Measurements from ENCODE around the gene KIF25. TPM values are rescaled to one million over a fixed set of nuclear protein-coding genes. Genes with fewer than 3 reads are reported as not detected.

Gene KIF25
- total and polyA plus RNA-seq, 9 donors: 0.32 to 1.2 (median 0.74) TPM; not detected in 4

DNA sequence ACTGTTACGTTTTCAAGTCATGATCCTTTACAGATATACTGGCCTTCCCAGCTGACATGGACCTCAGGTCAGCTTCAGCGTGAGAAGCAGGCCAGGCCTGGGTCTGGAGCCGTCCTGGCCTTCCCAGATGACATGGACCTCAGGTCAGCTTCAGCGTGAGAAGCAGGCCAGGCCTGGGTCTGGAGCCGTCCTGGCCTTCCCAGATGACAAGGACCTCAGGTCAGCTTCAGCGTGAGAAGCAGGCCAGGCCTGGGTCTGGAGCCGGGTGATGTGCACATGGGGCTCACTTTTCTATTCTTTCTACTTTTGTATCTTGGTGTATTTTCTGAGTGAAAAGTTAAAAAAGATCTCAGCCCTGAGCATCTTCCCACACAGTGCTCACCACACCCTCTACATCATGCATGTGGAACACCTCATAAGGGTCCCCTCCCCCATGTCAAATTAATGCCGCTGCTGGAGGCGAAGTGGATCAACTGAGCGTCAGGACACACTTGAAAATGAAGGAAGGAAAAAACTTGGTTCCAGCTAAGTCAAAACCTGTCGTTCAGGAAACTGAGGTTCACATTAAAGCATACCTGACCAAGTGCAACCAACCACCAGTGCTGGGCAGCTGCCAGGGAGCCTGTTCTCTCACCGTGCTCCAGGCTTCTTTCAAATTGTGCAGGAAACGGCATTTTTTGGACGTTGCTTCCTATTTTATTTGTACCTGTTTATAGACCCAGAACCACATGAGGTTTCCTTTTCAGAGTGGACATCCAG, 32.2 kb downstream of the KIF25 start:
- Histone ChIP-seq H3K4me1 (ENCODE audit: insufficient read depth) (peaks cover 4% of the 10 kb centered on the region), H3K4me3 (no peak overlapping the region), H3K27me3 (no peaks in the 10 kb centered on the region), H3K36me3 (no peaks in the 10 kb centered on the region), H3K27ac (no peak overlapping the region), H3K9me3 (no peaks in the 10 kb centered on the region)
- 84 to 89% (median 87%) methylated on average over 14 of the region's 14 CpGs for WGBS, 3 donors
- DNase-seq: no peak
- TF ChIP-seq EP300 (IDR thresholded peaks at IDR 0.05) (no peak), POLR2A (IDR thresholded peaks at IDR 0.05) (no peak)
- TF ChIP-seq, protein P1, sequence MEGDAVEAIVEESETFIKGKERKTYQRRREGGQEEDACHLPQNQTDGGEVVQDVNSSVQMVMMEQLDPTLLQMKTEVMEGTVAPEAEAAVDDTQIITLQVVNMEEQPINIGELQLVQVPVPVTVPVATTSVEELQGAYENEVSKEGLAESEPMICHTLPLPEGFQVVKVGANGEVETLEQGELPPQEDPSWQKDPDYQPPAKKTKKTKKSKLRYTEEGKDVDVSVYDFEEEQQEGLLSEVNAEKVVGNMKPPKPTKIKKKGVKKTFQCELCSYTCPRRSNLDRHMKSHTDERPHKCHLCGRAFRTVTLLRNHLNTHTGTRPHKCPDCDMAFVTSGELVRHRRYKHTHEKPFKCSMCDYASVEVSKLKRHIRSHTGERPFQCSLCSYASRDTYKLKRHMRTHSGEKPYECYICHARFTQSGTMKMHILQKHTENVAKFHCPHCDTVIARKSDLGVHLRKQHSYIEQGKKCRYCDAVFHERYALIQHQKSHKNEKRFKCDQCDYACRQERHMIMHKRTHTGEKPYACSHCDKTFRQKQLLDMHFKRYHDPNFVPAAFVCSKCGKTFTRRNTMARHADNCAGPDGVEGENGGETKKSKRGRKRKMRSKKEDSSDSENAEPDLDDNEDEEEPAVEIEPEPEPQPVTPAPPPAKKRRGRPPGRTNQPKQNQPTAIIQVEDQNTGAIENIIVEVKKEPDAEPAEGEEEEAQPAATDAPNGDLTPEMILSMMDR (IDR thresholded peaks at IDR 0.05): no peak
- intact Hi-C loops (cut with DNase I): no loop called here

DNA sequence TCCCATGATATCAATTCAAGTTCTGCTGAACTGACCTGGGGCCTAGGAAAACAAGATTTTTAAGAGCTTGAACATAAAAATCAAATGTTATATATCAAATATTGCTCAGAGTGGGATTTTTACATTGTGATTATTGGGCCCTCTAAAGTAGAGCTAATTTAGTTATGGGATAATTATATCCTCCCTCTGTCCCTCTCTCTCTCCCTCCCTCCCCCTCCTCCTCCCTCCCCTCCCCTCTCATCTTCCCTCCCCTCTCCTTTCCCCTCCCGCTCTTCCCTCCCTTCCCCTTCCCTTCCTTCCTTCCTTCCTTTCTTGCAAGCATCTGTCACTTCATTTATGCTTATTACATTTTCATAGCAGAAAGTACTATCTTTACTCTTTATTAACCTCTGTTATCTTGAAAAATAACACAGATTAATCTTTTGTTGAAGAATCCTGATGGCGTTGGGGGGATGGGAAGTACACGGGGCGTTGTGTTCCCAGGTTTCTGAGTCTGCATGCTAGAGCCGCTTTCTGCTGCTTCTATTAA, 32.8 kb downstream of the KIF25 start:
- H3K9me3 ChIP-seq: no peaks in the 10 kb centered on the region
- H3K27ac ChIP-seq: no peak overlapping the region
- intact Hi-C loops (cut with DNase I): no loop called here
- WGBS, 3 donors: 58 to 65% (median 60%) methylated on average over 5 of the region's 5 CpGs
- TF ChIP-seq, protein P1 (IDR thresholded peaks at IDR 0.05): no peak
- no peak for TF ChIP-seq EP300 (IDR thresholded peaks at IDR 0.05)
- no peak for TF ChIP-seq POLR2A (IDR thresholded peaks at IDR 0.05)
- no peaks in the 10 kb centered on the region for H3K27me3 ChIP-seq
- no peak overlapping the region for H3K4me3 ChIP-seq
- no peaks in the 10 kb centered on the region for H3K36me3 ChIP-seq
- H3K4me1 ChIP-seq (ENCODE audit: insufficient read depth): peaks cover 4% of the 10 kb centered on the region
- no peak for DNase-seq

DNA sequence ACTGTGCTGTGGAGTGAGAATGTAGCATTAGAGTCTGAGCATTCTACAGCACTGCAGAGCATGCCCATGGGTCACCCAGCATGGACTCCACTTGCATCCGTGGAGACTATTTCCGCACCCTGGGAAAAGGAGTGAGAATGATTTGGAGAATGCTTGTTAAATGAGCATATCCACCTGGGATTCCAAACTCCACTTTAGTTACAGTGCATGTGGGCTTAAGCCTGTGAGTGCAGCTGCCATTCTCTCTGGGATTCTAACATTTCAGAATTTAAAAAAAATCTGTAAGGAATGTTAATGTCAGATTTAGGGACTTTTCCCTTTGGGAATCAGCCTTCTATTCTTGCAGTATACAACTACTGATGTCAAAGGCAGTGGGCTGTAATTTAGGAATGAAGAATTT, 33.4 kb downstream of the KIF25 start:
- Histone ChIP-seq H3K9me3 (no peaks in the 10 kb centered on the region), H3K36me3 (no peaks in the 10 kb centered on the region), H3K27ac (no peak overlapping the region), H3K4me1 (ENCODE audit: insufficient read depth) (peaks cover 2% of the 10 kb centered on the region), H3K4me3 (no peak overlapping the region), H3K27me3 (no peaks in the 10 kb centered on the region)
- WGBS, 3 donors: 48 to 60% (median 57%) methylated on average over 2 of the region's 2 CpGs
- intact Hi-C loops (cut with DNase I): no loop called here
- DNase-seq: no peak
- TF ChIP-seq POLR2A (IDR thresholded peaks at IDR 0.05) (no peak), EP300 (IDR thresholded peaks at IDR 0.05) (no peak)
- TF ChIP-seq, protein P1 (IDR thresholded peaks at IDR 0.05): no peak

DNA sequence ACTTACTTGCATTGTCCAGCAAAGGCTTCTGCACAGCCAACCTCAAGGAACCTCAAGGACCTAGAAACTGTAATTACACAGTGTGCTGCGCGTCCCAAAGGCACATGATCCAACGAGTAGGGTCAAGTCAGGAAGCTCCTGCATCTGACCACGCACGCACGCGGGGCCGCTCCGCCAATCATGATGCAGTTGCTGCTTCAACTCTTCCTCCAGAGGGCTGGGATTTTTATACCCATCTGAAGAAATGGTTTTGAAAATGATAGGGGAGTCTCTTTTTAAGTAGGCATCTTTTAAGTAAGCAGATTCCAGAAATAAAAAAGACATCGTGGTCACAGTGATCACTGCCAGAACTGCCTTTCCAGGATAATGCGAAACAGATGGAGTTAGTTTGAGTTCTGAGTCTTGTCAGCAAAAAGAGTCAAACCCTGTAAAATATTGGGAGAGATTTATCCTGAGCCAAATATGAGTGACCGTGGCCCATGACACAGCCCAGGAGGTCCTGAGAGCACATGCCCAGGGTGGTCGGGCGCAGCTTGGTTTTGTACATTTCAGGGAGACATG, 34.0 kb downstream of the KIF25 start:
- Histone ChIP-seq H3K4me1 (ENCODE audit: insufficient read depth) (no peaks in the 10 kb centered on the region), H3K9me3 (no peaks in the 10 kb centered on the region), H3K4me3 (no peak overlapping the region), H3K27me3 (no peaks in the 10 kb centered on the region), H3K36me3 (no peaks in the 10 kb centered on the region), H3K27ac (no peak overlapping the region)
- TF ChIP-seq POLR2A (IDR thresholded peaks at IDR 0.05): no peak
- TF ChIP-seq, protein P1 (IDR thresholded peaks at IDR 0.05): no peak
- no peak for TF ChIP-seq EP300 (IDR thresholded peaks at IDR 0.05)
- peak in 1 of 5 donors; percentile 36 for DNase-seq
- intact Hi-C loops (cut with DNase I): no loop called here
- WGBS, 3 donors: 65 to 83% (median 77%) methylated on average over 14 of the region's 14 CpGs

Measured in ovary (tissue), 9 donors.